ENCODE results near the gene NUDT16L1. TPM values are rescaled to one million over a fixed set of nuclear protein-coding genes. Genes with fewer than 3 reads are reported as not detected.

The NUDT16L1 gene
- total RNA-seq, 1 donor from 2014 or later = 28.9 TPM

GRCh38 chr16:4701791-4702465 lies 8.6 kb downstream of the NUDT16L1 start:
- no peak overlapping the region for H3K27ac Mint-ChIP-seq (ENCODE audit: unreplicated experiment)
- H3K27me3 Mint-ChIP-seq (ENCODE audit: unreplicated experiment) = no peaks in the 10 kb centered on the region
- H3K4me1 Mint-ChIP-seq (ENCODE audit: unreplicated experiment) = no peaks in the 10 kb centered on the region
- H3K4me3 Mint-ChIP-seq (ENCODE audit: unreplicated experiment) = no peak overlapping the region
- no peak for DNase-seq (ENCODE audit: extremely low spot score, unreplicated experiment)
- no peak for TF ChIP-seq CTCF (IDR thresholded peaks at IDR 0.05)
- peaks cover 30% of the 10 kb centered on the region for H3K36me3 Mint-ChIP-seq (ENCODE audit: unreplicated experiment)
- no peaks in the 10 kb centered on the region for H3K9me3 Mint-ChIP-seq (ENCODE audit: unreplicated experiment)

GRCh38 chr16:4702466-4702808 lies 9.1 kb downstream of the NUDT16L1 start:
- H3K4me3 Mint-ChIP-seq (ENCODE audit: unreplicated experiment) = no peak overlapping the region

GRCh38 chr16:4703906-4704305 lies 10.5 kb downstream of the NUDT16L1 start:
- no peak for TF ChIP-seq CTCF (IDR thresholded peaks at IDR 0.05)
- no peaks in the 10 kb centered on the region for H3K4me1 Mint-ChIP-seq (ENCODE audit: unreplicated experiment)
- no peaks in the 10 kb centered on the region for H3K27me3 Mint-ChIP-seq (ENCODE audit: unreplicated experiment)
- no peak for DNase-seq (ENCODE audit: extremely low spot score, unreplicated experiment)
- no peak overlapping the region for H3K27ac Mint-ChIP-seq (ENCODE audit: unreplicated experiment)
- H3K4me3 Mint-ChIP-seq (ENCODE audit: unreplicated experiment) = no peak overlapping the region
- H3K36me3 Mint-ChIP-seq (ENCODE audit: unreplicated experiment) = peaks cover 34% of the 10 kb centered on the region
- H3K9me3 Mint-ChIP-seq (ENCODE audit: unreplicated experiment) = no peaks in the 10 kb centered on the region

More at GRCh38 chr16:4702466-4702808, 9.1 kb downstream of the NUDT16L1 start:
- TF ChIP-seq CTCF (IDR thresholded peaks at IDR 0.05) = no peak
- peaks cover 32% of the 10 kb centered on the region for H3K36me3 Mint-ChIP-seq (ENCODE audit: unreplicated experiment)
- DNase-seq (ENCODE audit: extremely low spot score, unreplicated experiment) = no peak
- no peaks in the 10 kb centered on the region for H3K9me3 Mint-ChIP-seq (ENCODE audit: unreplicated experiment)
- H3K27ac Mint-ChIP-seq (ENCODE audit: unreplicated experiment) = no peak overlapping the region
- no peaks in the 10 kb centered on the region for H3K4me1 Mint-ChIP-seq (ENCODE audit: unreplicated experiment)
- no peaks in the 10 kb centered on the region for H3K27me3 Mint-ChIP-seq (ENCODE audit: unreplicated experiment)

GRCh38 chr16:4704491-4704890 lies 11.1 kb downstream of the NUDT16L1 start:
- no peaks in the 10 kb centered on the region for H3K4me1 Mint-ChIP-seq (ENCODE audit: unreplicated experiment)
- H3K36me3 Mint-ChIP-seq (ENCODE audit: unreplicated experiment) = peaks cover 35% of the 10 kb centered on the region
- DNase-seq (ENCODE audit: extremely low spot score, unreplicated experiment) = no peak
- TF ChIP-seq CTCF (IDR thresholded peaks at IDR 0.05) = no peak
- no peak overlapping the region for H3K27ac Mint-ChIP-seq (ENCODE audit: unreplicated experiment)
- no peaks in the 10 kb centered on the region for H3K27me3 Mint-ChIP-seq (ENCODE audit: unreplicated experiment)
- H3K4me3 Mint-ChIP-seq (ENCODE audit: unreplicated experiment) = no peak overlapping the region
- H3K9me3 Mint-ChIP-seq (ENCODE audit: unreplicated experiment) = no peaks in the 10 kb centered on the region

GRCh38 chr16:4704913-4705312 lies 11.6 kb downstream of the NUDT16L1 start:
- Mint-ChIP-seq H3K27ac (ENCODE audit: unreplicated experiment) (no peak overlapping the region), H3K9me3 (ENCODE audit: unreplicated experiment) (no peaks in the 10 kb centered on the region), H3K4me1 (ENCODE audit: unreplicated experiment) (no peaks in the 10 kb centered on the region), H3K27me3 (ENCODE audit: unreplicated experiment) (no peaks in the 10 kb centered on the region), H3K4me3 (ENCODE audit: unreplicated experiment) (no peak overlapping the region), H3K36me3 (ENCODE audit: unreplicated experiment) (peaks cover 37% of the 10 kb centered on the region)
- DNase-seq (ENCODE audit: extremely low spot score, unreplicated experiment) = no peak
- no peak for TF ChIP-seq CTCF (IDR thresholded peaks at IDR 0.05)

Measured in osteocyte (in vitro differentiated cells).